Transverse colon (tissue), 4 donors: ENCODE measurements around the gene CCDC86. TPM values are rescaled to one million over a fixed set of nuclear protein-coding genes. Genes with fewer than 3 reads are reported as not detected.

ENCODE experiments used
- DNase-seq: peaks from one replicate; pipeline ENCODE4 v3.0.0-alpha.2; 2019
- H3K27ac ChIP-seq, 4 donors: fragments of 200-600 bp; sonication (generic); 2 replicates each; pipeline ENCODE4 v1.5.1; 2016 to 2018; ENCODE audit warnings: inconsistent platforms in 4 of 4
- H3K27me3 ChIP-seq: fragments of 200-600 bp; sonication (generic); 2 replicates; pipeline ENCODE4 v1.5.1; 2017; ENCODE audit warnings: inconsistent platforms
- H3K36me3 ChIP-seq, 4 donors: fragments of 200-600 bp; sonication (generic); 2 replicates each; pipeline ENCODE4 v1.5.1; 2017 to 2019; ENCODE audit warnings: inconsistent platforms in 4 of 4
- H3K4me1 ChIP-seq, 4 donors: fragments of 200-600 bp; sonication (generic); 2 replicates each; pipeline ENCODE4 v1.5.1; 2017 to 2020; ENCODE audit warnings: inconsistent platforms in 4 of 4
- H3K4me3 ChIP-seq, 4 donors: fragments of 200-600 bp; sonication (generic); 1 replicate in 1 of 4; 2 replicates in 3 of 4; pipeline versions ENCODE4 v1.5.1 to v1.6.1; 2017 to 2019; ENCODE audit warnings: inconsistent platforms in 4 of 4
- H3K9me3 ChIP-seq, 2 donors: fragments of 200-600 bp; sonication (generic); 2 replicates each; pipeline ENCODE4 v1.5.1; 2017 to 2019; ENCODE audit warnings: inconsistent platforms in 2 of 2
- CTCF ChIP-seq, 5 experiments: fragments of 200-600 bp in 3 of 5; fragments of 450-650 bp in 2 of 5; sonication (generic) in 3 of 5; IDR thresholded peaks; 1 replicate in 2 of 5; 2 replicates in 3 of 5; pipeline ENCODE4 v1.5.1; 2016 to 2017; ENCODE audit warnings: antibody characterized with exemption in 5 of 5, inconsistent platforms in 3 of 5, mild to moderate bottlenecking in 2 of 5, moderate library complexity in 1 of 5
- EP300 ChIP-seq: sonication (generic); formaldehyde crosslinking; IDR thresholded peaks from one replicate; pipeline ENCODE4 v1.6.1; 2017; ENCODE audit warnings: antibody characterized with exemption, low read depth
- POLR2A ChIP-seq: fragments of 450-650 bp; IDR thresholded peaks from one replicate; pipeline ENCODE4 v1.6.1; 2016; ENCODE audit warnings: antibody characterized with exemption, mild to moderate bottlenecking, moderate library complexity
- POLR2AphosphoS5 ChIP-seq, 3 donors: sonication (generic); formaldehyde crosslinking; IDR thresholded peaks; one replicate each; pipeline ENCODE4 v1.6.1; 2016; ENCODE audit warnings: antibody characterized with exemption in 3 of 3
- WGBS, 2 donors: methylation state at CpG; one replicate each; pipeline ENCODE4 v1.1.5; 2018; ENCODE audit warnings: low coverage in 1 of 2; 5-methylcytosine and 5-hydroxymethylcytosine counted together
- in situ Hi-C, 4 donors: fragments of 200-750 bp; cut with MboI; loops; one replicate each; pipeline versions ENCODE4 v1.15.0 to v1.15.1; 2017; ENCODE audit warnings: low sequenced_read_pairs in 3 of 4, low pct_ligation_motif_present in 1 of 4, low pct_unique_long_range_greater_than_20kb in 1 of 4
- intact Hi-C: fragments of 100-400 bp; cut with DNase I; formaldehyde crosslinking; loops from one replicate; pipeline ENCODE4 v1.15.1; 2023; ENCODE audit warnings: low total_unique reads
- total RNA-seq, 4 donors: library from RNA; depleted of rRNA; stranded (reverse); fragments of >200 nt; gene quantifications; one replicate each; pipeline ENCODE4 v1.1.0, GENCODE V29; 2016

CCDC86 gene
- total RNA-seq, 4 donors from 2014 or later, result 1.9 to 9.1 (median 5.5) TPM

GRCh38 chr11:60874421-60875365 is 32.8 kb downstream of the CCDC86 start:
- no peak overlapping the region for H3K27ac ChIP-seq
- no peak overlapping the region for H3K4me3 ChIP-seq
- in situ Hi-C loops, result no loop called here
- TF ChIP-seq CTCF (IDR thresholded peaks at IDR 0.05) (no peak), POLR2AphosphoS5 (IDR thresholded peaks at IDR 0.05) (no peak), EP300 (no peak), POLR2A (no peak)
- H3K36me3 ChIP-seq, result no peaks in the 10 kb centered on the region
- no peaks in the 10 kb centered on the region for H3K27me3 ChIP-seq
- 84% methylated on average over 11 of the region's 13 CpGs; no CpG with 5 or more reads in 1 of the 2 donors for WGBS, 2 donors
- peaks cover 0 to 10% (median 1%) of the 10 kb centered on the region in 4 donors for H3K4me1 ChIP-seq
- intact Hi-C loops, result no loop called here
- no peak for DNase-seq
- no peaks in the 10 kb centered on the region for H3K9me3 ChIP-seq

GRCh38 chr11:60875366-60876167 is 33.7 kb downstream of the CCDC86 start:
- Histone ChIP-seq H3K27me3 (no peaks in the 10 kb centered on the region), H3K36me3 (no peaks in the 10 kb centered on the region), H3K4me1 (peaks cover 0 to 10% (median 1%) of the 10 kb centered on the region in 4 donors), H3K9me3 (no peaks in the 10 kb centered on the region), H3K4me3 (no peak overlapping the region), H3K27ac (no peak overlapping the region)
- intact Hi-C loops (no loop called here), in situ Hi-C loops (no loop called here)
- DNase-seq, result no peak
- WGBS, 2 donors, result 73% methylated on average over 7 of the region's 7 CpGs; no CpG with 5 or more reads in 1 of the 2 donors
- TF ChIP-seq POLR2A (no peak), CTCF (IDR thresholded peaks at IDR 0.05) (no peak), POLR2AphosphoS5 (IDR thresholded peaks at IDR 0.05) (no peak), EP300 (no peak)

GRCh38 chr11:60876168-60876485 is 34.2 kb downstream of the CCDC86 start:
- intact Hi-C loops, result no loop called here
- Histone ChIP-seq H3K9me3 (no peaks in the 10 kb centered on the region), H3K4me3 (no peak overlapping the region), H3K4me1 (peaks cover 0 to 10% (median 1%) of the 10 kb centered on the region in 4 donors), H3K27me3 (no peaks in the 10 kb centered on the region), H3K36me3 (no peaks in the 10 kb centered on the region), H3K27ac (no peak overlapping the region)
- TF ChIP-seq POLR2A (no peak), CTCF (IDR thresholded peaks at IDR 0.05) (no peak)
- 100% methylated on average over 2 of the region's 2 CpGs; no CpG with 5 or more reads in 1 of the 2 donors for WGBS, 2 donors
- in situ Hi-C loops, result no loop called here
- DNase-seq, result no peak
